SU-DHL-6 (cell line): Measurements from ENCODE around the gene BANF1.

Experiments
- CTCF ChIP-seq: fragments of 200-600 bp; sonication (generic); IDR thresholded peaks from one replicate; pipeline ENCODE4 v1.5.1; 2017; ENCODE audit warnings: antibody characterized with exemption, mild to moderate bottlenecking, low read length, moderate library complexity; ENCODE audit not compliant: insufficient read depth, poor library complexity, severe bottlenecking
- EZH2phosphoT487 ChIP-seq: fragments of 200-600 bp; sonication (generic), shearing (Covaris generic); conservative IDR thresholded peaks from 2 replicates; pipeline ENCODE4 v1.6.1; 2018; ENCODE audit warnings: mild to moderate bottlenecking, antibody characterized with exemption, low read length, moderate library complexity, mixed read lengths

- no peak for TF ChIP-seq CTCF
- no peak for TF ChIP-seq EZH2phosphoT487
Observed at GRCh38 chr11:65978391-65979238, 23.7 kb upstream of the BANF1 start.
